GM21619 (cell line): ENCODE measurements around the gene EEF1A2.
A peak's percentile ranks its signal among the peaks of the same experiment; 100 is the strongest.

ENCODE experiments used
- ATAC-seq: cut with Tn5 transposase; IDR thresholded peaks from one replicate; pipeline ENCODE4 v1.9.1; 2021; ENCODE audit not compliant: unreplicated experiment

Gene EEF1A2

DNA sequence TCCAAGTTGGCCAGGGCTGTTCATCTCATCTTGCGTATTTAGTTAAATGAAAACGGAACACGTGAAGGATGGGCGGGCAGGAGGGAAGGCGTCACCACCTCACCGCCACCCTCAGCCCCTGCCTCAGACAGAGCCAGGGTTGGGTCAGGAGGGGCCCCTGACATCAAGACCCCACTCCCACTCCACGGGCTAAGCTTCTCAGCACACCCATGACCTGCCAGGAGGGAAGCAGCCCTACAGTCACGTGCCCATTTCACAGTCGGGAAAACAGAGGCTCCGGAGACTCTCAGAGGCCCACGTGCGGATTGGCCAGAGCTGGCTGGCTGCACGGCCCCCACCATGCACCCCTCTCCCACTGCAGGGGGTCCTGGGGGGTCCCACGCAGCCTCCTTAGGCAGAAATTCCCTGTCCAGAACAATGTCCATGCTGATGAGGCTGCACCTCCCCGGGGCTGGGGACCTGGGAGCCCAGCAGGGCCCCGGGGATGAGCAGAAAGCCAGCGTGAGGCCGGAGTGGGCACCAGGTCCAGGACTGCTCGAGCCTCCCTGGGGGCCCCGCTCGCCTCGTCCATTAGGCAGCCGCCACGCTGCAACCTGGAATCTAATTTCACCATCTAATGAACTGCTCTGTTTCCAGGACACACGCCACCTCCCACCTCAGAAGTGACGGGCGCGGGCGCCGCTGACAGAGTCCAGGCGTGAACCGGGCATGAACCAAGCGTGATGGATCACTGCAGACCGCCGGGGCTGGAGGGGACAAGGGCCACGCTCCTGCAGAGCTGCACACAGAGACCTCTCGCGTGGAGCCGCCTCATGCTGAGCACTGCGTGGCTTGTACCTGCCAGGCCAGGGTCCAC, 42.2 kb downstream of the EEF1A2 start:
- no peak for ATAC-seq

DNA sequence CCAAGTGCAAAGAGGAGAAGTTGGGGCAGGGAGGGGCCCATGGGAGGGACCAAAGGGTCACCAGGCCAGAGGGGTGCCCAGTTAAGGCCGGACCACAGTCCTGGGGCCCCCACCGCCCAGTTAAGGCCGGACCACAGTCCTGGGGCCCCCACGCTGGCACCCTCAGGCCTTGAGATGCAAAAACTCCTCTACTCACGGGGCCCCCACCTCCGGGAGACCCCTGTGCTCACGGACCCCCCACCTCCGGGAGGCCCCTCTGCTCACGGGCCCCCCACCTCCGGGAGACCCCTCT, 43.4 kb downstream of the EEF1A2 start:
- no peak for ATAC-seq

GRCh38 chr20:63454731-63455567, 43.9 kb downstream of the EEF1A2 start:
- no peak for ATAC-seq

- no peak for ATAC-seq
Observed at GRCh38 chr20:63452821-63453523, 45.9 kb downstream of the EEF1A2 start.

- no peak for ATAC-seq
Observed at GRCh38 chr20:63452341-63452740, 46.5 kb downstream of the EEF1A2 start.

GRCh38 chr20:63451821-63452220, 47.1 kb downstream of the EEF1A2 start:
- ATAC-seq = no peak

GRCh38 chr20:63449796-63450730, 48.8 kb downstream of the EEF1A2 start:
- no peak for ATAC-seq

GRCh38 chr20:63449025-63449424, 49.9 kb downstream of the EEF1A2 start:
- no peak for ATAC-seq

- ATAC-seq = no peak
Observed at GRCh38 chr20:63448031-63448430, 50.9 kb downstream of the EEF1A2 start.

GRCh38 chr20:63447320-63447719, 51.6 kb downstream of the EEF1A2 start:
- ATAC-seq = no peak

GRCh38 chr20:63446216-63447024, 52.5 kb downstream of the EEF1A2 start:
- ATAC-seq = no peak

GRCh38 chr20:63445075-63445734, 53.7 kb downstream of the EEF1A2 start:
- ATAC-seq = no peak

GRCh38 chr20:63444548-63444947, 54.3 kb downstream of the EEF1A2 start:
- ATAC-seq = no peak

GRCh38 chr20:63443606-63444395, 55.1 kb downstream of the EEF1A2 start:
- no peak for ATAC-seq

DNA sequence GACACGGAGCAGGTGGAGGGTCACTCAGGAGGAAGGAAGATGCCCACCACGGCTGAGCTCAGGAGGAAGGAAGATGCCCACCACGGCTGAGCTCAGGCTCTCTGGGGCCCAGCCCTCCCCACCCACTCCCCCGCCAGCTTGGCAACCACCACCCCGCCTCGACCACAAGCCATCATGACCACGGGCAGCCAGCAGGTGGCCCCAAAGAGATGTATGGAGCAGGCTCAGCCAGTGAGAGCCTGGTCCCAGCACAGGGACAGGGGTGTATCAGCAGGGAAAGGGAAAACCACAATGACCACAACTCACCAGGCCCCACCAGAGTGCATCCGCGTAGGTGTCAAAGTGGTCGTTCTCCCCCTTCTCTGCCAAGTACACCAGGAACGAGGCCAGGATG, 56.8 kb downstream of the EEF1A2 start:
- no peak for ATAC-seq

DNA sequence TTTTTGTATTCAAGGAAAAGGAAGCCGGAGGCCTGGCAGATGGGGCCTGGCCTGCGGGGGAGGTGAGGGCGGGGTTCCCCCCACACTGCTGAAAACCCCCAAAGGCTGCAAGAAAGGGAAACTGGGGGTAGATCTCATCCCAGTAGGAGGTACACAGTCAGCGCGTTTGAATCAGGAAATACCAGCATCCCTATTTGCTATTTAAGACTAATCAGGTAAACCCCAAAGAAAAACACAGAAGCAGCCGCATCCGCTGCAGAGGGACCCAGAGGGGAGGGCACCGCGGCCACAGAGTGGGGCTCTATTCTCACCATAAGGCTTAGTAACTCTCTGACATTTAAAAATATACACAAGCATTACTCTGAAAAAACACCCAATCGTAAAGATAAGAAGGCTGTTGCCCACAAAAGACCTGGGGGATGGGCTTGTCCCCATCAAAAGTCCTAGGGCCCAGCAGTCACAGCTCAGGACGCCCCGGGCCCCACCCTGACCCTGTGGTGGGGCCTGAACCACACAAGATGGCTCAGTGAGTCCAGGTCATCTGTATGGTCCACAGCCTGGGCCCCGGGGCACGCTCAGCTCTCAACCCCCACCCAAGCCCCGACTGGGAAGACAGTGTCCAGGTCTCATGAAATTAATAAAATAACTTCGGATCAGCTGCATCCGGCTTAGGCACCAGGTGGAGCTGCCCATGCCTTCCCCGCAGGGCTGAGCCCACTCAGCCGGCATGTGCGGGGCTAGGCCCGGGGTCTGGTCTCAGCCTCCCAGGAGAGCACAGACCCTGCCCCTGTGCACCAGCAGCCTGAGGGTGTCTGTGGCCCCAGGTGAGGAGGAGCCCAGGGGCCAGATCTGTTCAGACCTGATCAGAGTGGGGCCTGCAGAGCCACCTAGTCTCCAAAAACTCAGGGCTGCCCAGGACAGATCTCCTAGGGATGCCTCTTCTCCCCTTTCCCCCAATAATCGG, 57.5 kb downstream of the EEF1A2 start:
- peak; percentile 57 for ATAC-seq

GRCh38 chr20:63440366-63440955, 58.4 kb downstream of the EEF1A2 start:
- no peak for ATAC-seq
